HG03025 (cell line): ENCODE data around the gene CFAP20.
"Not testable (repeated sequence)": the region's sequence is repeated elsewhere in the genome, so short reads cannot be mapped to it uniquely, and the experiment has no call there.

Source experiments
- ATAC-seq: cut with Tn5 transposase; IDR thresholded peaks from one replicate; pipeline ENCODE4 v1.9.1; 2021; ENCODE audit warnings: mild to moderate bottlenecking, moderate library complexity; ENCODE audit not compliant: unreplicated experiment, low FRiP score

CFAP20 gene

DNA sequence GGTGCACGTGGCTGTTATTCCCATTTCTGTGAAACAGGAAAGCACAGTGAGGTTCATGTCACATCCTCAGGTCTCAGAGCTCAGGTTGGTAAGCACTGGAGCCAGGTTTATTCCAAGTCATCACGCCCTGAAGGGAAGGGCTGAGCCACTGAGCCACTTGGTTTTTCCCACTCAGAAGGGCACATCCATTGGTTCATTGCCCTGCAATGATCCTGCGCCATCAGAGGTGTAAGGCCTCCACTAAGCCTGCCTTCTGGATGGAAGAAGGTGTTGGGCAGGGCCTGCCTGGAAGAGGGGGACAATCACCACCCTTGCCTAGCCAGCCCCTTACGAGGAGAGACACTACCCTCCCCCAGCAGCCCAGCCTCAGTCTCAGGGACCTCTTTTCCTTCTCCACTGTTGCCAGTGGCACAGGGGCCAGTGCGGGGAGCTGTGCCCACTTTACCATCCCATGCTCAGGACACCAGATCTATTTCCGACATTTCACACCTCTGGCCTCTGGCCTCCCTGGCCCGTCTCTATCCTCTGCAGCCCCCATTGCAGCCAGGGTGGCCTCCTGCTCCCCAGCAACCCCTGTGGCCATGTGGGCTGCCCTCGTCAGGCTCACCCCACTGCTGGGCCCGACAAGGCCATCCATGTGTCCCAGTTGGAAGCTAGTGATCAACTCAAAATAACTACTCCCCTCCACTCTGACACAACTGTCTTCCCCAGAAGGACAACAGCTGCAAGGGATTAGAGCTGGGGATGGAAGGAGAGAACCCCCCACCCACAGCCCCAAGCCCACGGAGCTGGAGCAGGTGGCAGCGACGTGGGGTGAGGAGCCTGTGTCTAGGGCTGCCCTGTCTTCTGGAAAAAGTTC lies 29.9 kb downstream of the CFAP20 start:
- no peak for ATAC-seq

DNA sequence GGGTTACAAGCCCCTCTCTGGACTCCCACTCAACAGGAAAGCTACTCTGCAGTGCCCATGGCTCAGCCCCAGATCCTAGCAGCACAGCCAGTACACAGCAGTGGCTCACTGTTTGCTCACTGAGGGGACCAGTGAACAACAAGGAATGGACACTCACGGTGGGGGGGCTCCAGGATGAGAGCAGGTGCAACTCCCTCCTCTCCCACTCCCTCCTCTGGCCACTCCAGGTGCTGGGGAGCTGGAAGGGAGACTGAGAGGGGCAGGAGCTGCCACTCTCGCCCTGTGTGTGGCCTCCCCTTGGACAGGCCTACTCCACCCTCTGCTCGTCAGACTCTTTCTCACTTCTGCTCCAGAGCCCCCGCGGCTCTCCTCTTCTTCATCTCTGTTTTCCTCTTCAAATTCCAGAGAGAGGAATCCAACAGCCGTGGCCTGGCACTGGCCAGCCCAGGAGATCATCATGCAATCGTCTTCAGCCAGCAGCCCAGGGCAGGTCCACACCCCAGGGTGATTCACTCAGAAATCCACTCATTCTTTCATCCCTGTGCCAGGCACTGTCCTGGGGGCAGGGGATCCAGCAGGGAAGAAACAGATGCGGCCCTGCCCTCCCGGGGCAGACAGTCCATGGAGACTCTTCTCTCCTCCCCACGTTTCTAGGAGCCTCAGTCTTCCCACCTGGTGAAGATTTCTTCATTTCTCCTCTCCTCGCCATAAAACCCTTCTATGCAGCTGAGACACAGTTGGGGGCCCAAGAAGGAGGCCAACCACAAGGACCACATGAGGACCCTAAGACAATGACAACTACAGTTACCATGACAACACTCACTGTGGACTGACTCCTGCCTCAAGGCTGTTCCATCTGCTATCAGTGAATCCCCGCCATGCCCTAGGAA lies 30.7 kb downstream of the CFAP20 start:
- ATAC-seq: no peak

DNA sequence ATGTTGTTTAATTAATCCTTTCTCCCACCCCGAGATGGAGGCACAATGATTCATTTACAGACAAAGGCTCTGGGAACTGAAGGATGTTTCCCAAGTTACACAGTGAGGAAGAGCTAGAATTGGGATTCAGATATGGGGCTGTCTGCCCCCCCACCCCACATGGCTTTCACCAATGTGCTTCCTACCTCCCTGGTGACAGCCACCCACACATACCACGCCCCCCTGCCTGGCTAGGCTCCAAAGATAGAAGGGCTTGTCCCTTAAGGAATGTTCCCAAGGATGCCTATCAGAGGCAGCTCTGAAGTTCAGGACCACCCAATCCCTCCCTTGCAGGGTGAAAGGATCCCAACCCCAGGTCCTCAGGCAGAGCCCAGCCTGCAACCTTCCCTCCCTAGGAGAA lies 32.9 kb downstream of the CFAP20 start:
- no peak for ATAC-seq

DNA sequence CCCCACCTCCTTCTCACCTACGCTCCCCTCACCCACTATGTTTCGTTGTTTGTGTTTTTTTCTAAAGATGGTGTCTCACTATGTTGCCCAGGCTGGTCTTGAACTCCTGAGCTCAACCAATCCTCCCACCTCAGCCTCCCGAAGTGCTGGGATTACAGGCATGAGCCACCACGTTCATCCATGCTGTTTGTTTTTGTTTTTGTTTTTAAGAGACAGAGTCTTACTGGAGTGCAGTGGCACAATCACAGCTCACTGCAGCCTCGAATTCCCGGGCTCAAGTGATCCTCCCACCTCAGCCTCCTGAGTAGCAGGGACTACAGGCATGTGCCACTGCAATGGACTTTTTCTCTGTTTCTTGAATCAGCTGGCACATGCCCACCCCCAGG lies 33.6 kb downstream of the CFAP20 start:
- not testable (repeated sequence) for ATAC-seq

DNA sequence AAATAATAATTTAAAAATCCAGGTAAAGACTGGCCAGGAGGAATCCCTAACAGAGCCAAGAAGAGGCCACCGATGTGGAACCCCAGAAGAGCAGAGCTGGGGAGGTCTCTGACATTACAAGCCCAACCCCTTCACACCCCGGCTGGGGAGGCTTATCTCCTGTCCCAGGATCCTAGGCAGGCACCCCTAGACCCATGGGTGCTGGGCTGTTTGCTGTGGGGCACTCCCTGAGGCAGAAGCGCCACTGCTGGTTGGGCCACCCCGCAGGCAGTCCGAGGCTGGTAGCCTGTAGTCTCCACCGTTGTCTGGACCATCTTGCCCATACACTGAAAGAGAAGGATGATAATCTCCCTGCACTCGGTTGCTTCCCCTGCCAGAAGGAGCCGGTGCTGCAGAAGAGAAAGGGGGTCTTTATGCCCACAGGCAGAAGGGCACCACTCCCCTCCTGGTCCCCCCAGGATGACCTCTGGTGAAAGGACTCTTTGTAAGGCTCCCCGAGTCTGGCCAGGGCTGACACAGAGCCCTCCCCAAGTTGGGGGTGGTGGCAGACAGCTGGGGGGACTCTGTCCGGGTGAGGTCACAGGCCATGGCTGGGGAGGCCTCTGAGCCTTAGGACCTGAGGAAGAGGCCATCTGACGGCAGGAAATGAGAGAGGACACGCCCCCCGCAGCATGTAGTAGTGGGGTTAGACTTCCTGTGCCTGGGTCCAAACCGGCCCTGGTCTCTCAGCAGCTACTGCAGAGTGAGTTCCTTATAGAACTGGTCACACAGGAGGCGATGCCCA lies 34.2 kb downstream of the CFAP20 start:
- ATAC-seq: no peak

DNA sequence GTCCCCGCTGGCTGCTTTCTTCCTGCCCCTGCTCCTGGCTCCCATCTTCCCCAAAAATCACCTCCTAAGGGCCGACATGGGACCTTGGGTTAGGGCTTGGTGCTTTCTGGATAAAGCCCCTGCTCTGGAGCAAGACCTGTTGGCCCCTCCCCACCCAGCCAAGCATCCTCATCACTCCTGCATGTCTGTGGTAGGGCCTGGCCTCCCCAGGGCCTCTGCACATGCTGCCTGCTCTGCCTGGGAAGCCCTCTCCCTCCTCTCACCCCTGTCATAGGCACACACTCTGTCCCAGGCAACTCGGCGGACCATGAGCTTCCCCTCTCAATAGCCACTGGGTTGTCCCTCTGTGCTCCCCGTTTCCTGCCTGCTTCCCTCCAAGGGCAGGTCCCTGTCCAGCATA lies 35.2 kb downstream of the CFAP20 start:
- no peak for ATAC-seq

DNA sequence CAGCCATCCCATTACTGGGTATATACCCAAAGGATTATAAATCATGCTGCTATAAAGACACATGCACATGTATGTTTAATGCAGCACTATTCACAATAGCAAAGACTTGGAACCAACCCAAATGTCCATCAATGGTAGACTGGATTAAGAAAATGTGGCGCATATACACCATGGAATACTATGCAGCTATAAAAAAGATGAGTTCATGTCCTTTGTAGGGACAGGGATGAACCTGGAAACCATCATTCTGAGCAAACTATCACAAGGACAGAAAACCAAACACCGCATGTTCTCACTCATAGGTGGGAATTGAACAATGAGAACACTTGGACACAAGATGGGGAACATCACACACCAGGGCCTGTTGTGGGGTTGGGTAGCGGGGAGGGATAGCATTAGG lies 38.8 kb downstream of the CFAP20 start:
- not testable (repeated sequence) for ATAC-seq

DNA sequence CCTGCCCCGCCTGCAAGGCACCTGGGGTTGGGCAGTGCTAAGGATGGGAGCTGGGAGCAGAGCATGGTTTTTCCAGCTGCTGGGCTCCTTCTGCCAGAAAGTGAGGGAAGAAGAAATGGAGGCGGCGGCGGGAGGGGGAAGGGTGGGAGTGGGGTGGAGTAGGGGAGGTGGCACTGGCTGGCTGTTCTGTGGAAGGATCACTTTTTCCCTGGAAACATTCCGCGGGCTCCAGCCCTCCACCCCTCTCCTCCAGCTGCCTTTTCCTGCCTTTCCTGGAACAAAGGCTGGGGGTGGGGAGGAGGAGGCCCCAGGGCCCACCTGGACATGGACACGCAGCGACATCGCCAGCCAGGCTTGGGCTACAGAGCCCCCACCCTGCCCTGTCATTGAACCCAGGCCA lies 41.1 kb downstream of the CFAP20 start:
- ATAC-seq: no peak

DNA sequence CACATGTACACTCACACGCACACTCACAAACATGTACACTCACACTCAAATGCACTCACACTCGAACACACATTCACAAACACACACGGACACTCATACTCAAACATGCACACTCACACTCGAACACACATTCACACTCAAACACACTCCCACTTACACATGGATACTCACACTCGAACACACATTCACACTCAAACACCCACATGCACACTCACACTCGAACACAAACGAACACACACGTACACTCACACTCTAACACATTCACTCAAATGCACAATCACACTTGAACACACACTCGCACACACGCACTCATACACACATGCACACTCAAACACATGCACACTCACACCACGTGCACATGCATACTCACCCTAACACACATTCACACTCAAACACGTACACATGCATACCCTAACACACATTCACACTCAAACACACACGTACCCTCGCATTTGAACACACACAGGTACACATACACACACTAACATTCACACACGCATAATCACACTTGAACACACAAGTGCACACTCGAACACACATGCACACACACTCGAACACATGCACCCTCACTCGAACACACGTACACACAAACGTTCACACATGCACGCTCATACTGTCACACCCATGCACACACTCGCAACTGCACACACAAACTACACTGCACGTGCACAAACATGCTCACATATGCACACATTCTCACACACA lies 41.8 kb downstream of the CFAP20 start:
- ATAC-seq: no peak

DNA sequence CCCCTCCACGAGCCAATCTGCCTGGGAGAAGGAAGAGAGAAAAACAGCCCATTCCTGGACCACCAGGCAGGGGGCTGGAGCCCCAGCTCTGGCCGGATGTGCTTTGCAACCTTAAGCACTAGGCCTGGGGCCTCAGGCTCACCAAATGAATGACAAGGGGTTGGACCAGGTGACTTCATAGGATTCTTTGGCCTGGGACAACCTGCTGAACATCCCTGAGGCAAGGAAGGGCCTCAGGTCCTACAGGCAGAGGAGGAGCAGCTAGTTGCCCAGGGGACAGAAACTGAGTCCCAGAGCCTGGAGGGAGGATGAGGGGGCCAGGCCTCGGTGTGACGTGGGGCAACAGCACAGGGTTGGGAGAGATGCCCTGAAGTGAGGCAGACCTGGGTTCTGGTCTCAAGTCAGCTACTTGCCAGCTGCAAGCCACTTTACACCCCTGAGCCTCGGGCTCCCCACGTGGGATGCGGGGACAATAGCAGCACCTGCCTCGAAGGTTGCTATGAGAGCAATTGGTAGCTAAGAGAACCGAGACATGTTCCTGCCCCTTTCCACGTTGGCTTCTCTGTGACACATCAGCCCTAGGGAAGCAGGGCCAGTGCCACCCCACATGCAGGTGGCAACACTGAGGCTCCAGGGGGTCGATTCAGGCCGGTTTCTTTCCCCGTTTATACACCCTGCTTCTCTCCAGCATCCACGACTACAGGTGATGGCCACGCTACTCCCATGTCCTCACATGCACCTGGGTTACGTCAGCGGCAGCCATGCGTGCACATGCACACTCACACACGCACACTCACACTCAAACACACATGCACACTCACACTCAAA lies 42.6 kb downstream of the CFAP20 start:
- no peak for ATAC-seq

DNA sequence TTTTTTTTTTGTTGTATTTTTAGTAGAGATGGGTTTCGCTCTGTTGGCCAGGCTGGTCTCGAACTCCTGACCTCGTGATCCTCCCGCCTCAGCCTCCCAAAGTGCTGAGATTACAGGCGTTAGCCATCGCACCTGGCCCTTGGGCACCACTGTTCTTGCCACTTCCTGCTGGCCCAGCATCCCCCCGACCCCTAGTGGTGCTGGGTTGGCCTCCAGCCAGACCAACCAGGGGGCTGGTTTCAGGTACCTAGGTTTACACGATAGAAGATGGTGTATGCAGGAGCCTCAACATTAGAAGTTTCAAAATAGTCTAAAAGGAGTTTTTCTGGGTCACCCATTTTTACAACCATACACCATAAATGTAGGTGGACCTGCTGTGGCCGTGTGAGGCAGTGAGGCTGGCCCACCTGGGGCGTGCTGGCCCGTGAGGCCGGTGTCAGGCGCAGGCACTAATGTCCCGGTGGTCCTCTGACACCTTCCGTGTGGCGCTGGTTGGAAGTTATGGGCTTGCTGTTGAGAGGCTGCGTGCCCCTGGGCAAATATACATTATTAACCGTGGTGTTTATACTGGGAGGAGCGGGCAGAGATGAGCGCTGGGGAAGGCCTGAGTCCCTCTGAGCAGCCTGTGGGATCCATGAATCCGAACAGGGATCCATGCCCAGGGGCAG lies 43.5 kb downstream of the CFAP20 start:
- ATAC-seq: no peak

DNA sequence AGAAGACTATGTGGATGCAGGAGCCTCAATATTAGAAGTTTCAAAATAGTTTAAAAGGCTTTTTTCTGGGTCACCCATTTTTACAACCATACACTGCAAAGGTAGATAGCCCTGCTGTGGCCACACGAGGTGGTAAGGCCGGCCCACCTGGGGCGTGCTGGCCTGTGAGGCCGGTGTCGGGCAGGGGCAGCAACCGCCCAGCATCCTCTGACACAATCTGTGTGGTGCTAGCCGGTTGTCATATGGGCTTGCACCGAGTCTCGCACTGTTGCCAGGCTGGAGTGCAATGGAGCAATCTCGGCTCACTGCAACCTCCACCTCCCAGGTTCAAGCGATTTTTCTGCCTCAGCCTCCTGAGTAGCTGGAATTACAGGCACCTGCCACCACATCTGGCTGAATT lies 44.0 kb downstream of the CFAP20 start:
- ATAC-seq: no peak

DNA sequence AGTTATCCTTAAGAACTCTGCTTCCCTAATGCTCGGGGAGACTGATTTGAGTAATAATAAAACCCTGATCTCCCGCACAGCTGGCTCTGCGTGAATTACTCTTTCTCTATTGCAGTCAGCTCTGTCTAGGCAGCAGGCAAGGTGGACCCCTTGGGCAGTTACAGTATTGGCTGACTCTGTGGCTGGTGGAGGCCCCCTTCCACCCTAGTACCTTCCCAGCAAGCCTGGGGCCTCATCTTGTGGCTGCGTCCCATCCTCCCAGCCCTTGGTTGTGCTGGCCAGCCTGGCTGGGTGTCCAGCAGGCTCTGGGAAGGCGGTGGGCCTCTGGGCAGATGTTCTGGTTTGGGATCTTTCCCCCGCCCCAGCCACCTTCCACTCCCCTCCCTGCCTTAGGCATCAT lies 44.5 kb downstream of the CFAP20 start:
- ATAC-seq: no peak

DNA sequence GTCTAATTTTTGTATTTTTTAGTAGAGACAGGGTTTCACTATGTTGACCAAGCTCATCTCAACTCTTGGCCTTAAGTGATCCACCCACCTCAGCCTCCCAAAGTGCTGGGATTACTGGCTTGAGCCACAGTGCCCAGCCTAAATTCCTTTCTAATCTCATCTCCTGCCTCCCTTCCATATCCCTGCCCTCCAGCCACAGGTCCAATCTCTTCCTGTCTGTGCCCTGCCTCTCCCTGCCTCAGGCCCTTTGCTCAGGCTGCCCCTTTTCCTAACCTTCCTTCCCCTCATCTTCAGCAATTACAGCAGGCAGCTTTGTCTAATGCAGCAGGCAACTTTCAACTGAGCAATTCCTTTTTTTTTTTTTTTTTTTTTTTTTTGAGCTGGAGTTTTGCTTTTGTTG lies 46.8 kb downstream of the CFAP20 start:
- ATAC-seq: no peak

DNA sequence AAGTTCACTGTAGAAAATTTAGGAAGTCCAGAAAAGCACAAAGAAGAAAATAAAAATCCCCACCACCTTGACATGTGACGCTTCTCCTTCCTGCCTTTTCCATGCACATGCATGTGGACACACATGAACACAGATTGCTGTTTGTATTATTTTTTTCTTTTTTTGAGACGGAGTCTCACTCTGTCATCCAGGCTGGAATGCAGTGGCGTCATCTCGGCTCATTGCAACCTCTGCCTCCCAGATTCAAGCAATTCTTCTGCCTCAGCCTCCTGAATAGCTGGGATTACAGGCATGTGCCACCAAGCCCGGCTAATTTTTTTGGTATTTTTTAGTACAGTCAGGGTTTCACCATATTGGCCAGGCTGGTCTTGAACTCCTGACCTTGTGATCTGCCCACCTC lies 48.5 kb downstream of the CFAP20 start:
- not testable (repeated sequence) for ATAC-seq

DNA sequence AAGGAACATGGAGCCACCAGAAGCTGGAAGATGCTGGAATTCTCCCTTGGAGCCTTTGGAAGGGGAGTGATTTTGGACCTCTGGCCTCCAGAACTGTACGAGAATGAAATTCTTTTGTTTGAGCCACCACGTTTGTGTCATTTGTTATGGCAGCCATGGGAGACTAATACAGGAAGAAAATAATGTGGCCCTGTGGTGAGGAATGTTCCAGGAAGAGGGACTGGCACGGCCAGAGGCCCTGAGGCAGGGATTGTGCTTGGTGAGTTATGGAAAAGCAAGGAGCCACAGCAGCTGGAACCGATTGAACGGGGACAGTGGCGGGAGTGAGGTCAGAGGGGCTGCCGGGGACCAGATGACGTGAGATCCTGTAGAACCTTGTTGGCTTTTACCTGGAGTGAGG lies 51.4 kb downstream of the CFAP20 start:
- no peak for ATAC-seq

DNA sequence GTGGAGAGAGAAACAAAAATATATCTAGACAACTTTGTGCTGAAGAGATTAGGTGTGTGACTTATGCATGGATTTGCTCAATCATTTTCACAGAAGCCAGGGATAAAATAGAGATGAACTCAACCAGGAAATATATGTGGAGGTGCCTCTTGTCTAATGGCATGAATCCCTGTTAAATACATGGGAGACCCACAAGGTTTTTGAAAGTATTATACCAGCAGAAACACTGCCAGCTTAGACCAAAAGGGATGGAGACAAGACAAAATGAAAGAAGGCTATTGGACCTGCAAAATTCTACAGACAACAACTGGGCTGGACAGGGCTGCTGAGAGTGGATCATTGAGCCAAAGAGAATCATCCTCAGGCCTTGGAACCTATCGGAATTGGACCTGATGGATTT lies 52.7 kb downstream of the CFAP20 start:
- ATAC-seq: no peak

DNA sequence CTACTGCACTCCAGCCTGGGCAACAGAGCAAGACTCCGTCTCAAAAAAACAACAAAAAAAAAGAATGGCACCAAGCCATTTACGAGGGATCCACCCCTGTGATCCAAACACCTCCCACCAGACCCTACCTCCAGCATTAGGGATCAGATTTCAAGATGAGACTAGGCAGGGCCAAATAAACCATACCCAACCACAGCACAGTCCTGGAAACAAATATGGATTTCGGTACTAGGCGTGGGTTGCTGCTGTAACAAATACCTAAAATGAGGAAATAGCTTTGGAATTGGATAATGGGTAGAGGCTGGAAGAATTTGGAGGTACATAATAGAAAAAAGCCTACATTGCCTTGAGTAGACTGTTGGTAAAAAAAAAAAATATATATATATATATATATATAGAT lies 54.5 kb downstream of the CFAP20 start:
- ATAC-seq: no peak

DNA sequence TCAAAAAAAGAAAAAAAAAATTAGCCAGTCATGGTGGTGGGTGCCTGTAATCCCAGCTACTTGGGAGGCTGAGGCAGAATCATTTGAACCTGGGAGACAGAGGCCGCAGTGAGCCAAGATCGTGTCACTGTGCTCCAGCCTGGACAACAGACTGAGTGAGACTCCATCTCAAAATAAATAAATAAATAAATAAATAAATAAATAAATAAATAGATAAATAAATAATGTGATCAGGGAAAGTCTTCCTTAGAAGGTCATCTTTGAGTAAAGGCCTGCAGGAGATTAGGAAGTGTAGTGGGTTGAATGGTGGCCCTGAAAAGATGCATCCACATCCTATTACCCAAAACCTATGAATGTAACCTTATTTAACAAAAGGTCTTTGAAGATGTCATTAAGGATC lies 56.1 kb downstream of the CFAP20 start:
- not testable (repeated sequence) for ATAC-seq
